GM21367 (cell line): ENCODE data around the gene TNS2.
"Not testable (repeated sequence)": the region's sequence is repeated elsewhere in the genome, so short reads cannot be mapped to it uniquely, and the experiment has no call there.

Source experiments
- ATAC-seq: cut with Tn5 transposase; IDR thresholded peaks from one replicate; pipeline ENCODE4 v1.9.1; 2021; ENCODE audit not compliant: unreplicated experiment

Gene TNS2

GRCh38 chr12:53107122-53107521 is 57.3 kb downstream of the TNS2 start:
- no peak for ATAC-seq

GRCh38 chr12:53112431-53112830 is 62.6 kb downstream of the TNS2 start:
- ATAC-seq: not testable (repeated sequence)

- ATAC-seq: no peak
These were observed 63.4 kb downstream of the TNS2 start for GRCh38 chr12:53113136-53113705.

GRCh38 chr12:53113951-53114350 is 64.1 kb downstream of the TNS2 start:
- no peak for ATAC-seq
